ENCODE results near the gene NFILZ. TPM values are rescaled to one million over a fixed set of nuclear protein-coding genes. Genes with fewer than 3 reads are reported as not detected.

Gene NFILZ
- polyA plus RNA-seq, 3 donors: not detected

DNA sequence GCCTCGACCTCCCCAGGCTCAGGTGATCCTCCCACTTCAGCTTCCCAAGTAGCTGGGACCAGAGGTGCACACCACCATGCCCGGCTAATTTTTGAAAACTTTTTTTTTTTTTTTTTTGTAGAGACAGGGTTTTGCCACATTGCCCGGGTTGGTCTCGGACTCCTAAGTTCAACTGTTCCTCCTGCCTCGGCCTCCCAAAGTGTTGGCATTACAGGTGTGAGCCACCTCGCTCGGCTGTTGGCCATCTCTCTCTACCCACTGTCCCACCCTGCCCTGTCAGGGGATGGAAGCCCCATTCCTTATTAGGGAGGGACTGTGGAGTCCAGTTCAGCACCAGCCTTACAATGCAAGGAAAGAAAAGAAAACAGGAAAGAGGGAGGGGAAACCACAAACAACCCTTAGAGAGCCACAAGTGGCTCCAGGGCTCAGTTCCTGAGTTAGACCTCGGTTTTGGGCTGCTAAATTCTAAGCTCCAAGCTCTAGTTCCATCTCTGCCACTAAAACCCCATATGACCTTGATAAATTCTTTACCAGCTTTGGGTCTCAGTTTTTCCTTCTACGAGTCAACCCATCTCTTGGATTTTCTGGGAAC, 36.5 kb downstream of the NFILZ start:
- WGBS (ENCODE audit: insufficient coverage): 30% methylated on average over 3 of the region's 9 CpGs
- no peak overlapping the region for H3K27ac ChIP-seq (ENCODE audit: low read depth in 1 of 2, low read length in 2 of 2)
- no peaks in the 10 kb centered on the region for H3K9me3 ChIP-seq (replicated peaks in 1 of 2; ENCODE audit: control insufficient read depth in 1 of 2, insufficient read depth in 1 of 2, low read length in 2 of 2)
- intact Hi-C loops (cut with micrococcal nuclease): no loop called here
- no peaks in the 10 kb centered on the region for H3K36me3 ChIP-seq (replicated peaks in 1 of 2; ENCODE audit: control insufficient read depth in 1 of 2, insufficient read depth in 2 of 2, low read length in 2 of 2)
- no peak overlapping the region for H3K4me3 ChIP-seq (replicated peaks in 1 of 3; ENCODE audit: low read depth in 2 of 3, low read length in 3 of 3)
- no peak overlapping the region for H3K9ac ChIP-seq (ENCODE audit: insufficient read depth, low read length, poor library complexity, severe bottlenecking)
- H3K4me2 ChIP-seq (replicated peaks; ENCODE audit: extremely low read depth, low read length, poor library complexity, severe bottlenecking): no peak overlapping the region
- Mint-ChIP-seq H3K4me3 (no peak overlapping the region), H3K36me3 (no peaks in the 10 kb centered on the region), H3K9me3 (peaks cover 0 to 5% (median 1%) of the 10 kb centered on the region in 7 donors), H3K4me1 (peaks cover 34% of the 10 kb centered on the region), H3K27me3 (ENCODE audit: low read depth in 3 of 3) (peaks cover 8 to 22% (median 11%) of the 10 kb centered on the region in 3 donors), H3K27ac (no peak overlapping the region)
- no peaks in the 10 kb centered on the region for H4K20me1 ChIP-seq (ENCODE audit: insufficient read depth, low read length)
- DNase-seq: no peak
- H3K27me3 ChIP-seq (ENCODE audit: control insufficient read depth in 2 of 2, insufficient read depth in 2 of 2, low read length in 2 of 2): peaks cover 0 to 4% of the 10 kb centered on the region in 2 donors
- H3K4me1 ChIP-seq (ENCODE audit: control insufficient read depth in 1 of 2, insufficient read depth in 2 of 2, low read length in 2 of 2): peaks cover 34% of the 10 kb centered on the region in 2 donors
- no peaks in the 10 kb centered on the region for H3K79me2 ChIP-seq (ENCODE audit: insufficient read depth, low read length)
- TF ChIP-seq, protein P1, sequence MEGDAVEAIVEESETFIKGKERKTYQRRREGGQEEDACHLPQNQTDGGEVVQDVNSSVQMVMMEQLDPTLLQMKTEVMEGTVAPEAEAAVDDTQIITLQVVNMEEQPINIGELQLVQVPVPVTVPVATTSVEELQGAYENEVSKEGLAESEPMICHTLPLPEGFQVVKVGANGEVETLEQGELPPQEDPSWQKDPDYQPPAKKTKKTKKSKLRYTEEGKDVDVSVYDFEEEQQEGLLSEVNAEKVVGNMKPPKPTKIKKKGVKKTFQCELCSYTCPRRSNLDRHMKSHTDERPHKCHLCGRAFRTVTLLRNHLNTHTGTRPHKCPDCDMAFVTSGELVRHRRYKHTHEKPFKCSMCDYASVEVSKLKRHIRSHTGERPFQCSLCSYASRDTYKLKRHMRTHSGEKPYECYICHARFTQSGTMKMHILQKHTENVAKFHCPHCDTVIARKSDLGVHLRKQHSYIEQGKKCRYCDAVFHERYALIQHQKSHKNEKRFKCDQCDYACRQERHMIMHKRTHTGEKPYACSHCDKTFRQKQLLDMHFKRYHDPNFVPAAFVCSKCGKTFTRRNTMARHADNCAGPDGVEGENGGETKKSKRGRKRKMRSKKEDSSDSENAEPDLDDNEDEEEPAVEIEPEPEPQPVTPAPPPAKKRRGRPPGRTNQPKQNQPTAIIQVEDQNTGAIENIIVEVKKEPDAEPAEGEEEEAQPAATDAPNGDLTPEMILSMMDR (IDR thresholded peaks at IDR 0.05): no peak
- no peak overlapping the region for H2AFZ ChIP-seq (ENCODE audit: insufficient read depth, low read depth, low read length, poor library complexity, severe bottlenecking)

DNA sequence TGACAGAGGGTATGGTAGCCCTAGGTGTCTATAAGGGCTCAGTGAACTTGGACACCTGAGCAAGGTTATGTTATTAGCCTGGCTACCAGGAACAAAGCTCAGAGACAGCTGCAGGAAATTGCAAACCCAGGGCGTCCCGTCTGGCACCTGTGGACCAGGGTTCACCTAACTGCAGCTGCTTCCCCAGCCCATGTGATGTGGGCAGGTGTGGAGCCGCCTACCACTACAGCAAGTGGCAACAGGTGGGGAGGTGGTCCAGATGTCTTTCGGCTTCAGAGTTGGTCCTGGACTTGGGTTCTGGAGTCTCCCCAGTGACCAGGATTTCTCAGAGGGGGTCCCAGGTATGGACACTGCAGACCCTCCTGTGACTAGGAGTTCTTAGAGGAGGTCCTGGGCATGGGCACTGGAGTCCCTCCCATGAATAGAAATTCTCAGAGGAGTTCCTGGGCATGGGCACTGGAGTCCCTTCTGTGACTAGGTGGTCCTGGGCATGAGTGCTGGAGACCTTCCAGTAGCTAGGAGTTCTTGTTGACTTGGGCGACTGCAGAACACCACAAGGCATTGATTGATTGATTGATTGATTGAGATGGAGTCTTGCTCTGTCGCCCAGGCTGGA, 43.0 kb downstream of the NFILZ start:
- intact Hi-C loops (cut with micrococcal nuclease): no loop called here
- Histone ChIP-seq H3K27ac (ENCODE audit: low read depth in 1 of 2, low read length in 2 of 2) (no peak overlapping the region), H3K79me2 (ENCODE audit: insufficient read depth, low read length) (no peaks in the 10 kb centered on the region), H3K4me2 (replicated peaks; ENCODE audit: extremely low read depth, low read length, poor library complexity, severe bottlenecking) (no peak overlapping the region), H3K9ac (ENCODE audit: insufficient read depth, low read length, poor library complexity, severe bottlenecking) (no peak overlapping the region), H4K20me1 (ENCODE audit: insufficient read depth, low read length) (no peaks in the 10 kb centered on the region), H2AFZ (ENCODE audit: insufficient read depth, low read depth, low read length, poor library complexity, severe bottlenecking) (no peak overlapping the region), H3K27me3 (ENCODE audit: control insufficient read depth in 2 of 2, insufficient read depth in 2 of 2, low read length in 2 of 2) (no peaks in the 10 kb centered on the region), H3K36me3 (replicated peaks in 1 of 2; ENCODE audit: control insufficient read depth in 1 of 2, insufficient read depth in 2 of 2, low read length in 2 of 2) (no peaks in the 10 kb centered on the region), H3K4me3 (replicated peaks in 1 of 3; ENCODE audit: low read depth in 2 of 3, low read length in 3 of 3) (no peak overlapping the region), H3K4me1 (ENCODE audit: control insufficient read depth in 1 of 2, insufficient read depth in 2 of 2, low read length in 2 of 2) (peaks cover 20 to 21% of the 10 kb centered on the region in 2 donors), H3K9me3 (replicated peaks in 1 of 2; ENCODE audit: control insufficient read depth in 1 of 2, insufficient read depth in 1 of 2, low read length in 2 of 2) (no peaks in the 10 kb centered on the region)
- H3K4me1 Mint-ChIP-seq: peaks cover 20% of the 10 kb centered on the region
- DNase-seq: no peak
- WGBS (ENCODE audit: insufficient coverage): 77% methylated on average over 6 of the region's 6 CpGs
- no peak overlapping the region for H3K4me3 Mint-ChIP-seq
- peaks cover 2 to 8% (median 6%) of the 10 kb centered on the region in 3 donors for H3K27me3 Mint-ChIP-seq (ENCODE audit: low read depth in 3 of 3)
- TF ChIP-seq, protein P1 (IDR thresholded peaks at IDR 0.05): no peak
- H3K36me3 Mint-ChIP-seq: no peaks in the 10 kb centered on the region
- peaks cover 1 to 10% (median 4%) of the 10 kb centered on the region in 7 donors for H3K9me3 Mint-ChIP-seq
- no peak overlapping the region for H3K27ac Mint-ChIP-seq
